GM18907 (cell line): ENCODE results near the gene PCDHGB4.
"Not testable (repeated sequence)": the region's sequence is repeated elsewhere in the genome, so short reads cannot be mapped to it uniquely, and the experiment has no call there.

Experiments used
- ATAC-seq: cut with Tn5 transposase; IDR thresholded peaks from one replicate; pipeline ENCODE4 v1.9.1; 2021; ENCODE audit warnings: mild to moderate bottlenecking, moderate library complexity; ENCODE audit not compliant: unreplicated experiment

PCDHGB4 gene

GRCh38 chr5:141387557-141388311, at the start of gene PCDHGB4:
TSS of gene PCDHGB4 (plus strand) at chr5:141387698. CDS start at chr5:141387885, 187 bp downstream.
- ATAC-seq, result not testable (repeated sequence)

- ATAC-seq, result no peak
Observed at GRCh38 chr5:141338538-141339306, 48.8 kb upstream of the PCDHGB4 start, which contains the start of gene PCDHGA2. TSS of gene PCDHGA2 (plus strand) at chr5:141338760.

- ATAC-seq, result not testable (repeated sequence)
Observed at GRCh38 chr5:141340781-141341354, 46.6 kb upstream of the PCDHGB4 start.

GRCh38 chr5:141342773-141343172, 44.7 kb upstream of the PCDHGB4 start:
- ATAC-seq, result no peak

GRCh38 chr5:141343242-141343952, 44.1 kb upstream of the PCDHGB4 start, which contains the start of gene PCDHGA3:
TSS of gene PCDHGA3 (plus strand) at chr5:141343829. CDS start at chr5:141344034, 205 bp downstream.
- ATAC-seq, result no peak

GRCh38 chr5:141343953-141344463, 43.5 kb upstream of the PCDHGB4 start:
- ATAC-seq, result no peak

GRCh38 chr5:141345327-141345726, 42.2 kb upstream of the PCDHGB4 start:
- ATAC-seq, result no peak

- not testable (repeated sequence) for ATAC-seq
Observed at GRCh38 chr5:141346017-141346416, 41.5 kb upstream of the PCDHGB4 start.

GRCh38 chr5:141349917-141350619, 37.4 kb upstream of the PCDHGB4 start, which contains the start of gene PCDHGB1:
TSS of gene PCDHGB1 (plus strand) at chr5:141350099. CDS start at chr5:141350261, 162 bp downstream.
- ATAC-seq, result peak; percentile 68

GRCh38 chr5:141351591-141351990, 35.9 kb upstream of the PCDHGB4 start:
- ATAC-seq, result no peak

- no peak for ATAC-seq
Observed at GRCh38 chr5:141354900-141355469, 32.5 kb upstream of the PCDHGB4 start, which contains the start of gene PCDHGA4. TSS of gene PCDHGA4 (plus strand) at chr5:141355021. CDS start at chr5:141355108, 87 bp downstream.

- ATAC-seq, result no peak
Observed at GRCh38 chr5:141355641-141356040, 31.9 kb upstream of the PCDHGB4 start.

GRCh38 chr5:141356133-141356532, 31.4 kb upstream of the PCDHGB4 start:
- no peak for ATAC-seq

GRCh38 chr5:141356950-141357349, 30.5 kb upstream of the PCDHGB4 start:
- no peak for ATAC-seq

GRCh38 chr5:141359790-141360426, 27.6 kb upstream of the PCDHGB4 start, which contains the start of gene PCDHGB2:
TSS of gene PCDHGB2 (plus strand) at chr5:141359994. CDS start at chr5:141360136, 142 bp downstream.
- ATAC-seq, result peak; percentile 48

- no peak for ATAC-seq
Observed at GRCh38 chr5:141360685-141361084, 26.8 kb upstream of the PCDHGB4 start.

GRCh38 chr5:141362719-141363118, 24.8 kb upstream of the PCDHGB4 start:
- no peak for ATAC-seq

GRCh38 chr5:141363952-141364660, 23.4 kb upstream of the PCDHGB4 start, which contains the start of gene PCDHGA5:
TSS of gene PCDHGA5 (plus strand) at chr5:141364162. CDS start at chr5:141364331, 169 bp downstream.
- ATAC-seq, result no peak
